Sigmoid colon (tissue), 3 donors: ENCODE data around the gene PHC2.

Experiments
- CTCF ChIP-seq, 4 experiments: fragments of 450-650 bp in 3 of 4; fragments of 200-600 bp in 1 of 4; IDR thresholded peaks; one replicate each; pipeline ENCODE4 v1.5.1; 2016 to 2019; ENCODE audit warnings: antibody characterized with exemption in 4 of 4, mild to moderate bottlenecking in 3 of 4, moderate library complexity in 2 of 4
- POLR2A ChIP-seq, 2 donors: fragments of 450-650 bp; IDR thresholded peaks; one replicate each; pipeline ENCODE4 v1.6.1; 2016; ENCODE audit warnings: antibody characterized with exemption in 2 of 2, mild to moderate bottlenecking in 2 of 2, moderate library complexity in 2 of 2

DNA sequence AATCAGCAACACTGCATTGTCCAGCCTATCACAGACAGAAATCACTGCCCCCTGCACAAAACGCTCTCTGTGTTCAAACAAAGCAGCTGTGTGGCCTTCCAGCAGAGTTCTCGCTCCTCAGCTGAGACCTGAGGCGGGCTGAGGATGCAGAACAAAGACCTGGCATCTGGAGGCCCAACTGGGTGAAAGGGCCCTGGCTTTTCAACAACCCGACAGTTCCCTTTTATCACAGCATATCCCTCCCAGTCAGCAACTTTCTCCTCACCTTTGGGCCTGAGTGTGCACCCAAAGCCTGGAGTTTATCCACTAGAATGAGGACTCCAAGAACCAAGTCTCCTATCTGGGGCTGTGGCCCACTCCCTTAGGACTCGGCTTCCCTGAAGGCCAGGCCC lies 67.4 kb downstream of the PHC2 start:
- no peak for TF ChIP-seq POLR2A (IDR thresholded peaks at IDR 0.05)
- TF ChIP-seq CTCF (IDR thresholded peaks at IDR 0.05): no peak
